ENCODE measurements around the gene SH3D19.
"Not testable (repeated sequence)": the region's sequence is repeated elsewhere in the genome, so short reads cannot be mapped to it uniquely, and the experiment has no call there.

SH3D19 gene

GRCh38 chr4:151325111-151325948 is at the start of gene SH3D19:
SH3D19 (minus strand) TSS chr4:151325605; CDS start chr4:151325352, 253 bp downstream.
- DNase-seq, result no peak

- peak; percentile 49 to 75 (median 68) for DNase-seq
Measured at GRCh38 chr4:151362404-151363164, 37.2 kb upstream of the SH3D19 start.

- no peak for DNase-seq
Measured at GRCh38 chr4:151361966-151362365, 36.6 kb upstream of the SH3D19 start.

GRCh38 chr4:151361126-151361525 is 35.7 kb upstream of the SH3D19 start:
- DNase-seq, result no peak

GRCh38 chr4:151359576-151359975 is 34.2 kb upstream of the SH3D19 start:
- no peak for DNase-seq

GRCh38 chr4:151358266-151358665 is 32.9 kb upstream of the SH3D19 start:
- no peak for DNase-seq

GRCh38 chr4:151356510-151356909 is 31.1 kb upstream of the SH3D19 start:
- no peak for DNase-seq

- no peak for DNase-seq
Measured at GRCh38 chr4:151355155-151355554, 29.8 kb upstream of the SH3D19 start.

- DNase-seq, result no peak
Measured at GRCh38 chr4:151347490-151348235, 22.3 kb upstream of the SH3D19 start.

GRCh38 chr4:151344948-151345347 is 19.5 kb upstream of the SH3D19 start:
- DNase-seq, result no peak

GRCh38 chr4:151340751-151341385 is 15.5 kb upstream of the SH3D19 start:
- no peak for DNase-seq

GRCh38 chr4:151339467-151339866 is 14.1 kb upstream of the SH3D19 start:
- DNase-seq, result no peak

- DNase-seq, result no peak
Measured at GRCh38 chr4:151331276-151332042, 6.1 kb upstream of the SH3D19 start.

- no peak for DNase-seq
Measured at GRCh38 chr4:151329217-151330007, 4.0 kb upstream of the SH3D19 start.

- DNase-seq, result no peak
Measured at GRCh38 chr4:151325949-151326246, 493 bp upstream of the SH3D19 start.

GRCh38 chr4:151324752-151325110 is 674 bp downstream of the SH3D19 start:
- DNase-seq, result peak in 1 of 6 experiments; percentile 1

- DNase-seq, result no peak
Measured at GRCh38 chr4:151324124-151324751, 1.2 kb downstream of the SH3D19 start.

- DNase-seq, result no peak
Measured at GRCh38 chr4:151323667-151324066, 1.7 kb downstream of the SH3D19 start.

GRCh38 chr4:151322570-151322969 is 2.8 kb downstream of the SH3D19 start:
- no peak for DNase-seq

GRCh38 chr4:151322161-151322560 is 3.2 kb downstream of the SH3D19 start:
- DNase-seq, result not testable (repeated sequence)

- no peak for DNase-seq
Measured at GRCh38 chr4:151321586-151321985, 3.8 kb downstream of the SH3D19 start.

Measured in stimulated activated naive CD4-positive, alpha-beta T cell (primary cell).